Measurements from ENCODE around the gene ALMS1. TPM values are rescaled to one million over a fixed set of nuclear protein-coding genes. Genes with fewer than 3 reads are reported as not detected.

ALMS1 gene
- total and polyA plus RNA-seq, 9 of the 15 experiments (the other 6 are each of a cell fraction or from before 2014, with no cell fraction given): 1.4 to 26.3 (median 13.6) TPM

DNA sequence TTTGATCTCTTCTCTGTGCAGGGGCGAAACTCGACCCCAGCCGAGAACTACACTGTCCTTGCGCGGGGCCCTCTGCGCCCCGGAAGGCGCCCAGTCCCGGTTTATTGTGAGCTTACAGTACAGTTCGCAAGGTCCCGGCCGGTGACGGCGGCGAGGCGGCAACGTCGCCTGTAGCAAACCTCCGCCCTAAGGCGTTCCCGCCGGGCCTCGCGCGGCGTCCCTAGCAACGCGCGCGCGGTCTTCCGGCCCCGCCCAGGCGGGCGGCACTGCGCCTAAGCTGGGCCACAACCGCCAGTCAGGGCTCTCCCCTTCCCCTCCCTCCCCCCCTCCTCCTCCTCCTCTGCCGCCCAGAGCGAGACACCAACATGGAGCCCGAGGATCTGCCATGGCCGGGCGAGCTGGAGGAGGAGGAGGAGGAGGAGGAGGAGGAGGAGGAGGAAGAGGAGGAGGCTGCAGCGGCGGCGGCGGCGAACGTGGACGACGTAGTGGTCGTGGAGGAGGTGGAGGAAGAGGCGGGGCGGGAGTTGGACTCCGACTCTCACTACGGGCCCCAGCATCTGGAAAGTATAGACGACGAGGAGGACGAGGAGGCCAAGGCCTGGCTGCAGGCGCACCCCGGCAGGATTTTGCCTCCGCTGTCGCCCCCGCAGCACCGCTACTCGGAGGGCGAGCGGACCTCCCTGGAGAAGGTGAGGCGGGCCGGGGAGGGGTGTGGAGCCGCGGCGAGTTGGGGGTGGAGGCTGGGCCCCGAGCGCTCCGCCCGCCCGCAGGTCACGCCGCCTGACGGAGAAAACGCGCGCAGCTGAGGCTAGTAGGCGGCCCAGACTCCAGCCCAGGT lies at the start of gene ALMS1 (continued):
- no peak for TF ChIP-seq ZNF212 (CRISPR knock-in tag; IDR thresholded peaks at IDR 0.05)
- no peak for TF ChIP-seq TCF7L2 (IDR thresholded peaks at IDR 0.05; ENCODE audit: low read depth, low read length)
- TF ChIP-seq RAD21 (CRISPR knock-in tag; conservative IDR thresholded peaks at IDR 0.05 in 1 of 2, IDR thresholded peaks at IDR 0.05 in 1 of 2): no peak
- no peak for TF ChIP-seq RHOXF2B (CRISPR knock-in tag; conservative IDR thresholded peaks at IDR 0.05)
- no peak for TF ChIP-seq AFF1 (IDR thresholded peaks at IDR 0.05; ENCODE audit: low read depth in 1 of 2, partially characterized antibody in 2 of 2)
- peak; percentile 79 to 90; a peak in 3 of 4 replicates for TF ChIP-seq UBTF (IDR thresholded peaks at IDR 0.05; ENCODE audit: borderline replicate concordance in 1 of 2, low read depth in 2 of 2, low read length in 2 of 2)
- no peak for TF ChIP-seq NR2C1 (IDR thresholded peaks at IDR 0.05)
- no peak for TF ChIP-seq NR2C1 (tag; IDR thresholded peaks at IDR 0.05)
- TF ChIP-seq ZBTB26 (CRISPR knock-in tag; IDR thresholded peaks at IDR 0.05): no peak
- peak; percentile 25 for TF ChIP-seq SMAD4 (CRISPR knock-in tag; conservative IDR thresholded peaks at IDR 0.05)
- no peak for TF ChIP-seq ZNF311 (CRISPR knock-in tag; IDR thresholded peaks at IDR 0.05)
- TF ChIP-seq ZFP91 (CRISPR knock-in tag; IDR thresholded peaks at IDR 0.05): no peak
- no peak for TF ChIP-seq ZNF444 (CRISPR knock-in tag; IDR thresholded peaks at IDR 0.05)
- peak in 1 of 2 experiments; percentile 57; a peak in 1 of 4 replicates for TF ChIP-seq ZNF639 (CRISPR knock-in tag; conservative IDR thresholded peaks at IDR 0.05 in 1 of 2, IDR thresholded peaks at IDR 0.05 in 1 of 2)

All from K562 (cell line).